Endothelial cell of umbilical vein (primary cell): ENCODE results near the gene RIMKLB. TPM values are rescaled to one million over a fixed set of nuclear protein-coding genes. Genes with fewer than 3 reads are reported as not detected.

Source experiments
- BruUV-seq: library from RNA; stranded (reverse); fragments of 400-500 nt; replicated peaks from 2 replicates; lab custom pipeline; 2021; lab: Mats Ljungman, UMichigan
- CTCF ChIA-PET: fragments of 300-600, 350-600 bp; sonication (Branson Sonifier 250); formaldehyde crosslinking; loops from one replicate; lab custom pipeline; 2021; ENCODE audit warnings: antibody characterized with exemption, inconsistent platforms; lab: Charles Lee
- POLR2A ChIA-PET: fragments of 300-600, 350-600 bp; sonication (Branson Sonifier 250); formaldehyde crosslinking; loops from one replicate; lab custom pipeline; 2021; ENCODE audit warnings: antibody characterized with exemption, inconsistent platforms; lab: Charles Lee
- DNase-seq: peaks from one replicate; pipeline ENCODE4 v3.0.0-alpha.2; 2011; ENCODE audit warnings: low read depth, low spot score
- FAIRE-seq: peaks from 2 replicates; lab custom pipeline; 2011; peaks lifted over from hg19 to GRCh38; lab: Jason Lieb, UNC
- H2AFZ ChIP-seq: 2 replicates; pipeline ENCODE4 v1.6.0; 2012; ENCODE audit warnings: low read depth, low read length, control low read depth, inconsistent platforms
- H3K27ac ChIP-seq: 2 replicates; pipeline ENCODE4 v1.5.1; 2011; ENCODE audit warnings: low read depth, mild to moderate bottlenecking, control low read depth, low read length, moderate library complexity; ENCODE audit not compliant: insufficient read depth
- H3K27me3 ChIP-seq, 2 experiments: 2 replicates each; pipeline versions ENCODE4 v1.6.0 to v1.6.1; 2011; ENCODE audit warnings: low read length in 2 of 2, mixed read lengths in 1 of 2; ENCODE audit not compliant: control insufficient read depth in 2 of 2, insufficient read depth in 2 of 2
- H3K36me3 ChIP-seq, 2 experiments: 2 replicates in 1 of 2; 3 replicates in 1 of 2; pipeline ENCODE4 v1.5.1; 2011; ENCODE audit warnings: low read length in 2 of 2, mild to moderate bottlenecking in 1 of 2, moderate library complexity in 1 of 2; ENCODE audit not compliant: control insufficient read depth in 2 of 2, insufficient read depth in 2 of 2; ENCODE audit errors: extremely low read depth in 1 of 2
- H3K4me1 ChIP-seq: 3 replicates; pipeline ENCODE4 v1.5.1; 2011; ENCODE audit warnings: mild to moderate bottlenecking, low read length; ENCODE audit not compliant: control insufficient read depth, insufficient read depth; ENCODE audit errors: extremely low read depth
- H3K4me2 ChIP-seq: 2 replicates; pipeline ENCODE4 v1.6.1; 2011; ENCODE audit warnings: low read length, control low read depth, mixed read lengths; ENCODE audit not compliant: insufficient read depth
- H3K4me3 ChIP-seq, 3 experiments: fragments of 200-600 bp in 1 of 3; sonication (generic), shearing (Covaris generic) in 1 of 3; replicated peaks in 1 of 3; 2 replicates each; pipeline ENCODE4 v1.5.1; 2011 to 2016; ENCODE audit warnings: control low read depth in 3 of 3, low read length in 3 of 3, mild to moderate bottlenecking in 2 of 3, inconsistent platforms in 1 of 3, low read depth in 1 of 3, moderate library complexity in 1 of 3; ENCODE audit not compliant: insufficient read depth in 1 of 3
- H3K79me2 ChIP-seq: 2 replicates; pipeline ENCODE4 v1.6.0; 2012; ENCODE audit warnings: low read length, inconsistent platforms; ENCODE audit not compliant: control insufficient read depth, insufficient read depth
- H3K9ac ChIP-seq: replicated peaks from 2 replicates; pipeline ENCODE3; 2011; ENCODE audit warnings: low read length, control low read depth; ENCODE audit not compliant: insufficient read depth; ENCODE audit errors: extremely low read depth
- H3K9me1 ChIP-seq: replicated peaks from 3 replicates; pipeline ENCODE4 v1.6.0; 2011; ENCODE audit warnings: mild to moderate bottlenecking, low read length; ENCODE audit not compliant: control insufficient read depth, insufficient read depth; ENCODE audit errors: extremely low read depth
- H3K9me3 ChIP-seq: replicated peaks from 2 replicates; pipeline ENCODE4 v1.5.1; 2012; ENCODE audit warnings: low read length, inconsistent platforms; ENCODE audit not compliant: control insufficient read depth, insufficient read depth
- H4K20me1 ChIP-seq: replicated peaks from 2 replicates; pipeline ENCODE3; 2011; ENCODE audit warnings: mild to moderate bottlenecking, low read length; ENCODE audit not compliant: control insufficient read depth, insufficient read depth; ENCODE audit errors: extremely low read depth
- EZH2 ChIP-seq: IDR thresholded peaks from 2 replicates; pipeline ENCODE4 v1.6.1; 2012; ENCODE audit warnings: borderline replicate concordance, low read depth, mild to moderate bottlenecking, moderate library complexity, low read length, inconsistent platforms; ENCODE audit not compliant: severe bottlenecking
- FOS ChIP-seq: IDR thresholded peaks from 2 replicates; pipeline ENCODE4 v1.6.1; 2011; ENCODE audit warnings: mild to moderate bottlenecking, low read length, moderate library complexity, borderline replicate concordance; ENCODE audit not compliant: insufficient read depth
- GATA2 ChIP-seq: IDR thresholded peaks from 2 replicates; pipeline ENCODE4 v1.7.0; 2011; ENCODE audit warnings: low read depth, mild to moderate bottlenecking, moderate library complexity, mixed read lengths, low read length; ENCODE audit not compliant: insufficient read length, insufficient read depth
- JUN ChIP-seq: IDR thresholded peaks from 2 replicates; pipeline ENCODE4 v1.6.1; 2011; ENCODE audit warnings: borderline replicate concordance, low read depth; ENCODE audit not compliant: insufficient read length, insufficient read depth
- MYC ChIP-seq: IDR thresholded peaks from one replicate; pipeline ENCODE4 v1.6.1; 2011; ENCODE audit warnings: mild to moderate bottlenecking, low read depth, low read length
- POLR2A ChIP-seq: IDR thresholded peaks from 2 replicates; pipeline ENCODE4 v1.6.1; 2012; ENCODE audit warnings: low read depth, mild to moderate bottlenecking, control low read depth, low read length
- POLR2AphosphoS5 ChIP-seq: IDR thresholded peaks from 2 replicates; pipeline ENCODE4 v1.6.1; 2012; ENCODE audit warnings: low read depth, mild to moderate bottlenecking, control low read depth, low read length, moderate library complexity; ENCODE audit not compliant: insufficient read depth
- dilution Hi-C: fragments of 300-500 bp; cut with MboI; formaldehyde crosslinking; loops from one replicate; pipeline ENCODE4 v1.15.0; 2019; ENCODE audit warnings: low sequenced_read_pairs; ENCODE audit not compliant: extremely low pct_ligation_motif_present
- intact Hi-C: fragments of 100-400 bp; cut with micrococcal nuclease; formaldehyde crosslinking; loops from one replicate; pipeline ENCODE4 v1.10.0; 2022
- polyA plus RNA-seq, 4 experiments: library from polyadenylated mRNA; depleted of rRNA in 3 of 4; stranded (reverse) in 3 of 4; unstranded in 1 of 4; fragments of >200 nt; gene quantifications; 2 replicates each; pipeline versions ENCODE4 v1.2.1 to v1.2.3, GENCODE V29; 2011 to 2012; ENCODE audit warnings: missing spikeins in 1 of 4
- total RNA-seq: library from RNA; stranded (reverse); gene quantifications from 2 replicates; pipeline ENCODE4 v1.2.3, GENCODE V29; 2021
- TF ChIP-seq, protein P1 (sequence below), 2 donors: IDR thresholded peaks; 1 replicate in 1 of 2; 2 replicates in 1 of 2; pipeline ENCODE4 v1.5.1; 2011; ENCODE audit warnings: low read length in 2 of 2, mild to moderate bottlenecking in 2 of 2, moderate library complexity in 2 of 2, control low read depth in 1 of 2, inconsistent platforms in 1 of 2, low read depth in 1 of 2; ENCODE audit not compliant: insufficient read depth in 1 of 2; ENCODE audit errors: extremely low read depth in 1 of 2
- TF ChIP-seq, protein P2 (sequence below): IDR thresholded peaks from 2 replicates; pipeline ENCODE4 v1.6.1; 2011; ENCODE audit not compliant: insufficient read depth, insufficient read length

The RIMKLB gene
- total and polyA plus RNA-seq, 2 donors (not counting 3 experiments of a cell fraction or from before 2014, with no cell fraction given) = 35.5 to 64.3 TPM

DNA sequence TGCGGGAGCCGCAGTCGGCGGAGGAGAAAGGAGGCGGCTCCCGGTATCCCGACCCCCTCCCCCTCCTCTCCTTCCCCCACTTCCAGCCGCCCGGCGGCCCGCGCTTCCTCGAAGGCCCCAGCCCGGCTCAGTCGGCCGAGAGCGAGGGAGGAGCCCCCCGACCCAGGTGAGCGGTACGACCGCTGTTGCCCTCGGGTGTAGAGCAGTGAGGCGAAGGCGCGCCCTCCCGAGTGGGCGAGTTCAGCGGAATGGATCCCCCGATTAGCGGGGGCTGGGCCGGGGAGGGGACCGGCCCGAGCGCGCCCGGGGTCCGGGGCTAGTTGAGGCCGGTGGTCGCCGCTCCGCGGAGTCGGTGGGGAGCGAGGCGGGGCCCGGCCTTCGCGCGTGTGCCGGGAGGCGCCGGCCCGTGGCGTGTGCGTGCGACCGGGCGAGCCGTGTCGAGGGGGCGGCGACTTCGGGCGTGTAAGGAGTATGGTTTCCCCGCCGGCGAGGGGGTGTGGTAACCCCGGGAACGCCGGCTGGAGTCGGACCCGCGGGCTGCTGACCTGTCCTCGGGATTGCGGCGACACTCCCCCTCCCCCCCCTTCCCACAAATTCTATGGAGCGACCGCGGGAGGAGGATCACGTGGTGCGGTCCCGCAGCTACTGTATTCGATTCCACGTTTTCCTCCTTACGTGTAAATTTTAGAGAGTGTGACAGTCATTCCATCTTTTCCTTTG is 501 bp downstream of the RIMKLB start:
- Histone ChIP-seq H3K9me1 (no peaks in the 10 kb centered on the region), H2AFZ (peak overlapping the region; percentile 48), H4K20me1 (peaks cover 12% of the 10 kb centered on the region), H3K4me3 (peak overlapping the region; percentile 58 to 90 (median 84)), H3K9me3 (no peaks in the 10 kb centered on the region), H3K4me2 (peak overlapping the region; percentile 98), H3K27me3 (no peaks in the 10 kb centered on the region), H3K36me3 (no peaks in the 10 kb centered on the region), H3K79me2 (peaks cover 40% of the 10 kb centered on the region), H3K4me1 (peaks cover 24% of the 10 kb centered on the region), H3K9ac (peak overlapping the region; percentile 94), H3K27ac (peak overlapping the region; percentile 83)
- intact Hi-C loops = loop anchor here (10.0 kb wide), 1 partner anchor 453 kb away; no protein-coding TSS in a partner anchor
- no TSS peak for BruUV-seq
- ChIA-PET POLR2A (interaction anchor here (0.8 to 1.6 kb wide), 3 partner anchors 10 to 251 kb away, joined by 3 to 17 read pairs (median 3); partner anchors contain the start of gene M6PR), CTCF (interaction anchor here (0.8 to 2.3 kb wide), 7 partner anchors 10 to 216 kb away, joined by 3 to 13 read pairs (median 5); partner anchors contain the start of gene PHC1)
- DNase-seq = peak; percentile 45
- dilution Hi-C loops = no loop called here
- no peak for FAIRE-seq
- TF ChIP-seq MYC (no peak), EZH2 (no peak), GATA2 (no peak), FOS (no peak), JUN (no peak), POLR2AphosphoS5 (peak; percentile 48), POLR2A (peak; percentile 64)
- TF ChIP-seq, protein P1, sequence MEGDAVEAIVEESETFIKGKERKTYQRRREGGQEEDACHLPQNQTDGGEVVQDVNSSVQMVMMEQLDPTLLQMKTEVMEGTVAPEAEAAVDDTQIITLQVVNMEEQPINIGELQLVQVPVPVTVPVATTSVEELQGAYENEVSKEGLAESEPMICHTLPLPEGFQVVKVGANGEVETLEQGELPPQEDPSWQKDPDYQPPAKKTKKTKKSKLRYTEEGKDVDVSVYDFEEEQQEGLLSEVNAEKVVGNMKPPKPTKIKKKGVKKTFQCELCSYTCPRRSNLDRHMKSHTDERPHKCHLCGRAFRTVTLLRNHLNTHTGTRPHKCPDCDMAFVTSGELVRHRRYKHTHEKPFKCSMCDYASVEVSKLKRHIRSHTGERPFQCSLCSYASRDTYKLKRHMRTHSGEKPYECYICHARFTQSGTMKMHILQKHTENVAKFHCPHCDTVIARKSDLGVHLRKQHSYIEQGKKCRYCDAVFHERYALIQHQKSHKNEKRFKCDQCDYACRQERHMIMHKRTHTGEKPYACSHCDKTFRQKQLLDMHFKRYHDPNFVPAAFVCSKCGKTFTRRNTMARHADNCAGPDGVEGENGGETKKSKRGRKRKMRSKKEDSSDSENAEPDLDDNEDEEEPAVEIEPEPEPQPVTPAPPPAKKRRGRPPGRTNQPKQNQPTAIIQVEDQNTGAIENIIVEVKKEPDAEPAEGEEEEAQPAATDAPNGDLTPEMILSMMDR (IDR thresholded peaks at IDR 0.05; ENCODE audit: extremely low read depth in 1 of 2, insufficient read depth in 1 of 2, low read depth in 1 of 2, low read length in 2 of 2) = no peak
- TF ChIP-seq, protein P2, sequence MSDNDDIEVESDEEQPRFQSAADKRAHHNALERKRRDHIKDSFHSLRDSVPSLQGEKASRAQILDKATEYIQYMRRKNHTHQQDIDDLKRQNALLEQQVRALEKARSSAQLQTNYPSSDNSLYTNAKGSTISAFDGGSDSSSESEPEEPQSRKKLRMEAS = peak; percentile 40
